OCI-LY7 (cell line): ENCODE measurements around the gene COL4A2. TPM values are rescaled to one million over a fixed set of nuclear protein-coding genes. Genes with fewer than 3 reads are reported as not detected.

ENCODE experiments used
- BruUV-seq: library from RNA; stranded (reverse); fragments of 400-500 nt; replicated peaks from 2 replicates; lab custom pipeline; 2021; lab: Mats Ljungman, UMichigan
- CTCF ChIA-PET: fragments of 300-600 bp; sonication (Branson Sonifier 250); formaldehyde crosslinking; loops from one replicate; lab custom pipeline; 2022; ENCODE audit warnings: antibody characterized with exemption; ENCODE audit not compliant: unreplicated experiment; lab: Charles Lee
- POLR2A ChIA-PET: fragments of 300-600 bp; sonication (Branson Sonifier 250); formaldehyde crosslinking; loops from one replicate; lab custom pipeline; 2022; ENCODE audit warnings: antibody characterized with exemption; lab: Charles Lee
- DNase-seq: peaks from one replicate; pipeline ENCODE4 v3.0.0-alpha.2; 2015; ENCODE audit warnings: low spot score
- H2AFZ ChIP-seq: fragments of 200-600 bp; sonication (generic), shearing (Covaris generic); 2 replicates; pipeline ENCODE4 v1.6.1; 2014; ENCODE audit warnings: mild to moderate bottlenecking, antibody characterized with exemption, low read length, moderate library complexity
- H3K27ac ChIP-seq: fragments of 200-600 bp; sonication (generic); 2 replicates; pipeline ENCODE4 v1.5.1; 2014; ENCODE audit warnings: mixed run types, low read depth, mild to moderate bottlenecking, moderate library complexity, low read length, inconsistent platforms; ENCODE audit not compliant: poor library complexity, severe bottlenecking
- H3K36me3 ChIP-seq: fragments of 200-600 bp; sonication (generic); 2 replicates; pipeline ENCODE4 v1.6.1; 2014; ENCODE audit warnings: mild to moderate bottlenecking, antibody characterized with exemption, low read length, moderate library complexity, mixed read lengths; ENCODE audit not compliant: insufficient read depth
- H3K4me1 ChIP-seq: fragments of 200-600 bp; sonication (generic); 2 replicates; pipeline ENCODE4 v1.5.1; 2014; ENCODE audit warnings: mild to moderate bottlenecking, low read length; ENCODE audit not compliant: insufficient read depth, poor library complexity, severe bottlenecking
- H3K4me2 ChIP-seq: fragments of 200-600 bp; sonication (generic); 2 replicates; pipeline ENCODE4 v1.6.1; 2014; ENCODE audit warnings: mild to moderate bottlenecking, low read length
- H3K4me3 ChIP-seq: fragments of 200-600 bp; sonication (generic); 2 replicates; pipeline ENCODE4 v1.5.1; 2014; ENCODE audit warnings: mild to moderate bottlenecking, low read depth, low read length; ENCODE audit not compliant: poor library complexity, severe bottlenecking
- H3K79me2 ChIP-seq: fragments of 200-600 bp; sonication (generic); 2 replicates; pipeline ENCODE4 v1.6.1; 2016; ENCODE audit warnings: low read depth, mild to moderate bottlenecking, low read length, moderate library complexity, mixed read lengths; ENCODE audit not compliant: insufficient read depth
- H3K9me2 ChIP-seq: fragments of 200-600 bp; sonication (generic); 2 replicates; pipeline ENCODE4 v1.6.1; 2016; ENCODE audit warnings: mild to moderate bottlenecking, low read length, mixed read lengths; ENCODE audit not compliant: insufficient read depth
- H3K9me3 ChIP-seq: fragments of 200-600 bp; sonication (generic); 2 replicates; pipeline ENCODE4 v1.6.1; 2014; ENCODE audit warnings: mild to moderate bottlenecking, mixed run types, low read length, mixed read lengths
- H4K20me1 ChIP-seq: fragments of 200-600 bp; sonication (generic); 2 replicates; pipeline ENCODE4 v1.6.1; 2014; ENCODE audit warnings: mild to moderate bottlenecking, antibody characterized with exemption, low read length, moderate library complexity, mixed read lengths; ENCODE audit not compliant: insufficient read depth
- CTCF ChIP-seq: fragments of 200-600 bp; sonication (generic); conservative IDR thresholded peaks from 2 replicates; pipeline ENCODE4 v1.5.1; 2014; ENCODE audit warnings: mild to moderate bottlenecking, antibody characterized with exemption, low read length, moderate library complexity, mixed read lengths
- EZH2phosphoT487 ChIP-seq: fragments of 200-600 bp; sonication (generic); IDR thresholded peaks from 2 replicates; pipeline ENCODE4 v1.6.1; 2018; ENCODE audit warnings: low read depth, borderline replicate concordance, mild to moderate bottlenecking, mixed run types, antibody characterized with exemption, low read length, moderate library complexity, mixed read lengths
- intact Hi-C: fragments of 100-400 bp; cut with micrococcal nuclease; formaldehyde crosslinking; loops from one replicate; pipeline ENCODE4 v1.10.0; 2022; ENCODE audit not compliant: unreplicated experiment
- total RNA-seq, 2 experiments: library from RNA; depleted of rRNA in 1 of 2; stranded (reverse); fragments of >200 nt in 1 of 2; shearing (Covaris generic) in 1 of 2; gene quantifications; 2 replicates each; pipeline ENCODE4 v1.2.3, GENCODE V29; 2014 to 2022

Gene COL4A2
- total RNA-seq, 2 experiments from 2014 or later = 0.34 TPM; not detected in 1

- no peaks in the 10 kb centered on the region for H4K20me1 ChIP-seq
- no peaks in the 10 kb centered on the region for H3K36me3 ChIP-seq
- no peak overlapping the region for H3K27ac ChIP-seq
- ChIA-PET CTCF (no interaction called here), POLR2A (no interaction called here)
- H3K4me2 ChIP-seq = no peak overlapping the region
- no peak overlapping the region for H2AFZ ChIP-seq
- H3K4me3 ChIP-seq = no peak overlapping the region
- H3K9me3 ChIP-seq = no peaks in the 10 kb centered on the region
- H3K79me2 ChIP-seq = no peaks in the 10 kb centered on the region
- no TSS peak for BruUV-seq
- H3K9me2 ChIP-seq = no peaks in the 10 kb centered on the region
- H3K4me1 ChIP-seq = no peaks in the 10 kb centered on the region
- intact Hi-C loops = no loop called here
- no peak for TF ChIP-seq CTCF
- no peak for TF ChIP-seq EZH2phosphoT487
- DNase-seq = no peak
Measured at GRCh38 chr13:110403315-110403714, 96.2 kb downstream of the COL4A2 start.

- BruUV-seq = no TSS peak
- ChIA-PET CTCF (interaction anchor here (0.6 kb wide), 1 partner anchor 129 kb away, joined by 3 read pairs; no protein-coding TSS in a partner anchor), POLR2A (no interaction called here)
- H3K27ac ChIP-seq = no peak overlapping the region
- no peaks in the 10 kb centered on the region for H3K9me3 ChIP-seq
- no peaks in the 10 kb centered on the region for H3K36me3 ChIP-seq
- no peaks in the 10 kb centered on the region for H3K4me1 ChIP-seq
- H4K20me1 ChIP-seq = no peaks in the 10 kb centered on the region
- intact Hi-C loops = no loop called here
- no peaks in the 10 kb centered on the region for H3K79me2 ChIP-seq
- no peak overlapping the region for H2AFZ ChIP-seq
- no peak overlapping the region for H3K4me3 ChIP-seq
- no peak overlapping the region for H3K4me2 ChIP-seq
- TF ChIP-seq EZH2phosphoT487 = no peak
- TF ChIP-seq CTCF = no peak
- H3K9me2 ChIP-seq = no peaks in the 10 kb centered on the region
- DNase-seq = no peak
Measured at GRCh38 chr13:110403721-110404120, 96.6 kb downstream of the COL4A2 start.

- H3K4me3 ChIP-seq = no peak overlapping the region
- BruUV-seq = no TSS peak
- TF ChIP-seq CTCF (no peak), EZH2phosphoT487 (no peak)
- no peak for DNase-seq
- no peak overlapping the region for H3K27ac ChIP-seq
- no peaks in the 10 kb centered on the region for H3K4me1 ChIP-seq
- intact Hi-C loops = no loop called here
- H3K4me2 ChIP-seq = no peak overlapping the region
- H3K9me3 ChIP-seq = no peaks in the 10 kb centered on the region
- ChIA-PET CTCF (interaction anchor here (0.6 kb wide), 1 partner anchor 129 kb away, joined by 3 read pairs; no protein-coding TSS in a partner anchor), POLR2A (no interaction called here)
- no peaks in the 10 kb centered on the region for H3K9me2 ChIP-seq
- no peak overlapping the region for H2AFZ ChIP-seq
- H4K20me1 ChIP-seq = no peaks in the 10 kb centered on the region
- no peaks in the 10 kb centered on the region for H3K36me3 ChIP-seq
- no peaks in the 10 kb centered on the region for H3K79me2 ChIP-seq
Measured at GRCh38 chr13:110404321-110404720, 97.2 kb downstream of the COL4A2 start.
